Panc1 (cell line): Measurements from ENCODE around the gene PPP1R7. TPM values are rescaled to one million over a fixed set of nuclear protein-coding genes. Genes with fewer than 3 reads are reported as not detected.

Source experiments
- ATAC-seq: fragments of 200-7000 bp; cut with Tn5 transposase; 2 replicates; pipeline ENCODE4 v1.9.1; 2020; ENCODE audit warnings: mild to moderate bottlenecking, moderate library complexity
- BruUV-seq: library from RNA; stranded (reverse); fragments of 400-500 nt; replicated peaks from 2 replicates; lab custom pipeline; 2021; lab: Mats Ljungman, UMichigan
- CTCF ChIA-PET: fragments of 300-600 bp; sonication (Branson Sonifier 250); formaldehyde crosslinking; loops from one replicate; lab custom pipeline; 2022; ENCODE audit warnings: antibody characterized with exemption; lab: Charles Lee
- POLR2A ChIA-PET: fragments of 300-600 bp; sonication (Branson Sonifier 250); formaldehyde crosslinking; loops from one replicate; lab custom pipeline; 2022; ENCODE audit warnings: antibody characterized with exemption; lab: Charles Lee
- DNase-seq: peaks from one replicate; pipeline ENCODE4 v3.0.0-alpha.2; 2010; ENCODE audit warnings: low read depth, low spot score
- H3K27ac ChIP-seq: 2 replicates; pipeline ENCODE4 v1.5.1; 2011; ENCODE audit warnings: mild to moderate bottlenecking, low read length, inconsistent platforms
- H3K27me3 ChIP-seq: fragments of 200-500 bp; sonication (Bioruptor generic); 2 replicates; pipeline ENCODE4 v1.6.0; 2014; ENCODE audit warnings: low read length, inconsistent platforms; ENCODE audit not compliant: control insufficient read depth, insufficient read depth
- H3K36me3 ChIP-seq: fragments of 200-500 bp; sonication (Bioruptor generic); 2 replicates; pipeline ENCODE4 v1.5.1; 2014; ENCODE audit warnings: inconsistent platforms, mild to moderate bottlenecking, low read length, moderate library complexity; ENCODE audit not compliant: control insufficient read depth, insufficient read depth
- H3K4me1 ChIP-seq: 2 replicates; pipeline ENCODE4 v1.5.1; 2011; ENCODE audit warnings: inconsistent platforms, mild to moderate bottlenecking, low read length, moderate library complexity; ENCODE audit not compliant: control insufficient read depth, insufficient read depth
- H3K4me3 ChIP-seq, 2 experiments: 2 replicates each; pipeline ENCODE4 v1.5.1; 2011 to 2012; ENCODE audit warnings: low read depth in 2 of 2, low read length in 2 of 2, mild to moderate bottlenecking in 2 of 2, inconsistent platforms in 1 of 2, moderate library complexity in 1 of 2
- H3K9me3 ChIP-seq: fragments of 200-500 bp; sonication (Bioruptor generic); 2 replicates; pipeline ENCODE4 v1.5.1; 2014; ENCODE audit warnings: low read depth, mild to moderate bottlenecking, inconsistent platforms, low read length, moderate library complexity; ENCODE audit not compliant: control insufficient read depth, insufficient read depth
- POLR2AphosphoS5 ChIP-seq: IDR thresholded peaks from 2 replicates; pipeline ENCODE4 v1.6.1; 2012; ENCODE audit warnings: mild to moderate bottlenecking, low read depth, low read length, moderate library complexity
- SIN3A ChIP-seq: IDR thresholded peaks from 2 replicates; pipeline ENCODE4 v1.6.1; 2012; ENCODE audit warnings: low read depth, mild to moderate bottlenecking, low read length, moderate library complexity, borderline replicate concordance; ENCODE audit not compliant: insufficient read depth
- TCF7L2 ChIP-seq: IDR thresholded peaks from 2 replicates; pipeline ENCODE4 v1.6.1; 2011; ENCODE audit warnings: mild to moderate bottlenecking, low read depth, low read length, inconsistent platforms
- in situ Hi-C: cut with HindIII; loops from 2 replicates; pipeline ENCODE4 v1.10.0; 2016; ENCODE audit warnings: low sequenced_read_pairs, low pct_unique_long_range_greater_than_20kb
- intact Hi-C: fragments of 100-400 bp; cut with micrococcal nuclease; formaldehyde crosslinking; loops from one replicate; pipeline ENCODE4 v1.10.0; 2022; ENCODE audit not compliant: unreplicated experiment
- total RNA-seq: library from RNA; stranded (reverse); gene quantifications from one replicate; pipeline ENCODE4 v1.2.1, GENCODE V29; 2021; ENCODE audit not compliant: unreplicated experiment
- TF ChIP-seq, protein P1 (sequence below): fragments of 450-650 bp; IDR thresholded peaks from 2 replicates; pipeline ENCODE4 v1.5.1; 2017; ENCODE audit warnings: mild to moderate bottlenecking
- TF ChIP-seq, protein P2 (sequence below), 2 experiments: IDR thresholded peaks; 2 replicates each; pipeline ENCODE4 v1.6.1; 2011 to 2012; ENCODE audit warnings: low read depth in 2 of 2, control low read depth in 1 of 2, low read length in 1 of 2, mild to moderate bottlenecking in 1 of 2, moderate library complexity in 1 of 2; ENCODE audit not compliant: insufficient read depth in 1 of 2

PPP1R7 gene
- total RNA-seq, 1 experiment from 2014 or later, result 64.2 TPM

DNA sequence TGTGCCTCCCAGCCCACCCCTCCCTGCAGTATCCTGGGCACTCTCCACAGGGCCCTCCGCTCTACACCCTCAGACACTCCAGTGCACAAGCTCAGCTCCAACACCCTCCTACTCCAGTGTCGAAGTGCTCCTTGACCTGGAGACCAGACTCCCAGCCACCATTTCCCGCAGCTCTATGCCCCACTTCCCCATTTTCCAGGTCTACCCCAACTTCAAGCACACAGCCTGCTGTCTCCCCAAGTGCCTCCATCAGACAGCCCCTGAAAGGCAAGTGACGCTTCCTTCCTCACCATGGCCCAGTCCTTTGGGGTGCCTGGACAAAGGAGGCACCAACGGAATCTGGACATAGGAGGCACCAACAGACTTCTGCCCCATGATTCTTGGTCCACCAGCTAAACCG lies 8.2 kb upstream of the PPP1R7 start:
- H3K9me3 ChIP-seq, result no peaks in the 10 kb centered on the region
- in situ Hi-C loops, result no loop called here
- H3K4me3 ChIP-seq, result no peak overlapping the region
- ATAC-seq (no peak), DNase-seq (no peak)
- ChIA-PET POLR2A (no interaction called here), CTCF (no interaction called here)
- no peaks in the 10 kb centered on the region for H3K4me1 ChIP-seq
- TF ChIP-seq POLR2AphosphoS5 (no peak), SIN3A (no peak), TCF7L2 (no peak)
- TF ChIP-seq, protein P1, sequence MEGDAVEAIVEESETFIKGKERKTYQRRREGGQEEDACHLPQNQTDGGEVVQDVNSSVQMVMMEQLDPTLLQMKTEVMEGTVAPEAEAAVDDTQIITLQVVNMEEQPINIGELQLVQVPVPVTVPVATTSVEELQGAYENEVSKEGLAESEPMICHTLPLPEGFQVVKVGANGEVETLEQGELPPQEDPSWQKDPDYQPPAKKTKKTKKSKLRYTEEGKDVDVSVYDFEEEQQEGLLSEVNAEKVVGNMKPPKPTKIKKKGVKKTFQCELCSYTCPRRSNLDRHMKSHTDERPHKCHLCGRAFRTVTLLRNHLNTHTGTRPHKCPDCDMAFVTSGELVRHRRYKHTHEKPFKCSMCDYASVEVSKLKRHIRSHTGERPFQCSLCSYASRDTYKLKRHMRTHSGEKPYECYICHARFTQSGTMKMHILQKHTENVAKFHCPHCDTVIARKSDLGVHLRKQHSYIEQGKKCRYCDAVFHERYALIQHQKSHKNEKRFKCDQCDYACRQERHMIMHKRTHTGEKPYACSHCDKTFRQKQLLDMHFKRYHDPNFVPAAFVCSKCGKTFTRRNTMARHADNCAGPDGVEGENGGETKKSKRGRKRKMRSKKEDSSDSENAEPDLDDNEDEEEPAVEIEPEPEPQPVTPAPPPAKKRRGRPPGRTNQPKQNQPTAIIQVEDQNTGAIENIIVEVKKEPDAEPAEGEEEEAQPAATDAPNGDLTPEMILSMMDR, result no peak
- TF ChIP-seq, protein P2, sequence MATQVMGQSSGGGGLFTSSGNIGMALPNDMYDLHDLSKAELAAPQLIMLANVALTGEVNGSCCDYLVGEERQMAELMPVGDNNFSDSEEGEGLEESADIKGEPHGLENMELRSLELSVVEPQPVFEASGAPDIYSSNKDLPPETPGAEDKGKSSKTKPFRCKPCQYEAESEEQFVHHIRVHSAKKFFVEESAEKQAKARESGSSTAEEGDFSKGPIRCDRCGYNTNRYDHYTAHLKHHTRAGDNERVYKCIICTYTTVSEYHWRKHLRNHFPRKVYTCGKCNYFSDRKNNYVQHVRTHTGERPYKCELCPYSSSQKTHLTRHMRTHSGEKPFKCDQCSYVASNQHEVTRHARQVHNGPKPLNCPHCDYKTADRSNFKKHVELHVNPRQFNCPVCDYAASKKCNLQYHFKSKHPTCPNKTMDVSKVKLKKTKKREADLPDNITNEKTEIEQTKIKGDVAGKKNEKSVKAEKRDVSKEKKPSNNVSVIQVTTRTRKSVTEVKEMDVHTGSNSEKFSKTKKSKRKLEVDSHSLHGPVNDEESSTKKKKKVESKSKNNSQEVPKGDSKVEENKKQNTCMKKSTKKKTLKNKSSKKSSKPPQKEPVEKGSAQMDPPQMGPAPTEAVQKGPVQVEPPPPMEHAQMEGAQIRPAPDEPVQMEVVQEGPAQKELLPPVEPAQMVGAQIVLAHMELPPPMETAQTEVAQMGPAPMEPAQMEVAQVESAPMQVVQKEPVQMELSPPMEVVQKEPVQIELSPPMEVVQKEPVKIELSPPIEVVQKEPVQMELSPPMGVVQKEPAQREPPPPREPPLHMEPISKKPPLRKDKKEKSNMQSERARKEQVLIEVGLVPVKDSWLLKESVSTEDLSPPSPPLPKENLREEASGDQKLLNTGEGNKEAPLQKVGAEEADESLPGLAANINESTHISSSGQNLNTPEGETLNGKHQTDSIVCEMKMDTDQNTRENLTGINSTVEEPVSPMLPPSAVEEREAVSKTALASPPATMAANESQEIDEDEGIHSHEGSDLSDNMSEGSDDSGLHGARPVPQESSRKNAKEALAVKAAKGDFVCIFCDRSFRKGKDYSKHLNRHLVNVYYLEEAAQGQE (IDR thresholded peaks at IDR 0.05; ENCODE audit: insufficient read depth in 1 of 2, low read depth in 2 of 2, low read length in 1 of 2), result no peak
- no peaks in the 10 kb centered on the region for H3K27me3 ChIP-seq
- intact Hi-C loops, result no loop called here
- no peaks in the 10 kb centered on the region for H3K36me3 ChIP-seq
- no peak overlapping the region for H3K27ac ChIP-seq
- no TSS peak for BruUV-seq

DNA sequence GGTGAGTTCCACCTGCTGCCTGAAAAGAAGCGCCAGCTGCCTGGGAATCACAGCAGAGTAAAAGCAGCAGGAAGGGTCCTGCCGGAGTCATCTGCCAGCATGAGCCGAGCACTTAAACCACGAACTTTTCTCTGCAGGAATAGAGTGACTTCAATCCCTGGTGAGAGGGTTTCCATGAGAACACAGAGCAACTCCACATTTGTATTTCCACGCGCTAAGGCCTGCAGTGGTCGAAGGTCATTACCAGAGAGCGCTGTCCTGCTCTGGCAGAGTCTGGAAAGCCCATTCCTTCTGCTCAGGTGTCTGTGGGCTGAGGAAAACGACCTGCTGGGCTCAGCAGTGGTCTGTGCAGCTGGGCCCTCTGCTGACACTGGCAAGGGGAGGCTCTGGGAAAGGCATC lies 7.7 kb upstream of the PPP1R7 start:
- Histone ChIP-seq H3K36me3 (no peaks in the 10 kb centered on the region), H3K4me3 (no peak overlapping the region), H3K27ac (no peak overlapping the region), H3K27me3 (no peaks in the 10 kb centered on the region), H3K4me1 (no peaks in the 10 kb centered on the region), H3K9me3 (no peaks in the 10 kb centered on the region)
- POLR2A ChIA-PET, result interaction anchor here (0.6 kb wide), 2 partner anchors 37 to 363 kb away, joined by 3 read pairs; no protein-coding TSS in a partner anchor
- in situ Hi-C loops (no loop called here), intact Hi-C loops (no loop called here)
- TF ChIP-seq TCF7L2, result no peak
- TF ChIP-seq SIN3A, result no peak
- TF ChIP-seq, protein P1, result no peak
- TF ChIP-seq, protein P2 (IDR thresholded peaks at IDR 0.05; ENCODE audit: insufficient read depth in 1 of 2, low read depth in 2 of 2, low read length in 1 of 2), result no peak
- no peak for TF ChIP-seq POLR2AphosphoS5
- no TSS peak for BruUV-seq
- DNase-seq (no peak), ATAC-seq (no peak)
- CTCF ChIA-PET, result no interaction called here
